ENCODE results near the gene ZFP36L2. TPM values are rescaled to one million over a fixed set of nuclear protein-coding genes. Genes with fewer than 3 reads are reported as not detected.

The ZFP36L2 gene
- total RNA-seq, 1 experiment from 2014 or later = 105 TPM

- Histone ChIP-seq H3K23ac (ENCODE audit: insufficient read length, low read depth, low read length) (no peak overlapping the region), H2AK5ac (ENCODE audit: insufficient read length, low read length) (no peak overlapping the region), H3K27ac (ENCODE audit: insufficient read length, low read depth, low read length) (no peak overlapping the region), H3K4me1 (ENCODE audit: insufficient read depth, low read length) (peaks cover 3% of the 10 kb centered on the region; the same call in 1 of the 2 replicates), H2BK12ac (ENCODE audit: insufficient read length, low read depth, low read length) (no peak overlapping the region), H3T11ph (ENCODE audit: low read length) (no peak overlapping the region), H3K56ac (ENCODE audit: insufficient read length, low read depth, low read length) (no peak overlapping the region), H2BK15ac (ENCODE audit: low read depth, low read length) (no peak overlapping the region), H3K79me1 (ENCODE audit: insufficient read depth, low read depth, low read length, poor library complexity, severe bottlenecking) (no peaks in the 10 kb centered on the region), H2AFZ (ENCODE audit: low read length) (no peak overlapping the region), H3K18ac (ENCODE audit: insufficient read length, low read depth, low read length) (peak overlapping the region; percentile 49), H2BK20ac (ENCODE audit: low read depth, low read length, poor library complexity, severe bottlenecking) (no peak overlapping the region), H3K9me3 (ENCODE audit: control insufficient read depth, low read depth, low read length) (no peaks in the 10 kb centered on the region), H2BK5ac (ENCODE audit: insufficient read length, low read length) (no peak overlapping the region), H3K23me2 (ENCODE audit: insufficient read length, low read depth, low read length, poor library complexity, severe bottlenecking) (peaks cover 3% of the 10 kb centered on the region), H4K20me1 (ENCODE audit: control insufficient read depth, insufficient read depth, insufficient read length) (no peaks in the 10 kb centered on the region), H2BK120ac (ENCODE audit: low read depth, low read length, poor library complexity, severe bottlenecking) (no peak overlapping the region), H3K79me2 (ENCODE audit: insufficient read depth, low read length) (peaks cover 16% of the 10 kb centered on the region; the same call in 1 of the 2 replicates), H4K5ac (ENCODE audit: insufficient read length, low read depth, low read length) (no peak overlapping the region), H3K9ac (ENCODE audit: extremely low read depth, insufficient read length, low read length) (peak overlapping the region; percentile 59), H3K14ac (ENCODE audit: insufficient read depth, low read length) (peak overlapping the region; percentile 51), H4K91ac (ENCODE audit: insufficient read length, low read depth, low read length) (no peak overlapping the region), H3K4ac (ENCODE audit: low read depth, low read length) (no peak overlapping the region), H4K8ac (replicated peaks; ENCODE audit: insufficient read length, low read depth, low read length) (no peak overlapping the region), H3K27me3 (ENCODE audit: insufficient read depth, low read length) (no peaks in the 10 kb centered on the region), H3K4me2 (ENCODE audit: insufficient read depth, insufficient read length, low read length) (peak overlapping the region; percentile 46)
- Mint-ChIP-seq H3K9me3 (peaks cover 0 to 3% of the 10 kb centered on the region in 2 experiments; a peak in 1 of 5 replicates), H3K4me1 (peaks cover 46 to 50% of the 10 kb centered on the region in 2 experiments), H3K27ac (peak overlapping the region; percentile 61 to 92 (median 73); a peak in 3 of 7 replicates), H3K36me3 (ENCODE audit: insufficient read depth in 1 of 3, low read depth in 3 of 3) (peaks cover 13 to 37% (median 27%) of the 10 kb centered on the region in 3 experiments), H3K4me3 (peak overlapping the region; percentile 96), H3K27me3 (ENCODE audit: low read depth) (peaks cover 1% of the 10 kb centered on the region; the same call in 1 of the 2 replicates)
- TF ChIP-seq, protein P1, sequence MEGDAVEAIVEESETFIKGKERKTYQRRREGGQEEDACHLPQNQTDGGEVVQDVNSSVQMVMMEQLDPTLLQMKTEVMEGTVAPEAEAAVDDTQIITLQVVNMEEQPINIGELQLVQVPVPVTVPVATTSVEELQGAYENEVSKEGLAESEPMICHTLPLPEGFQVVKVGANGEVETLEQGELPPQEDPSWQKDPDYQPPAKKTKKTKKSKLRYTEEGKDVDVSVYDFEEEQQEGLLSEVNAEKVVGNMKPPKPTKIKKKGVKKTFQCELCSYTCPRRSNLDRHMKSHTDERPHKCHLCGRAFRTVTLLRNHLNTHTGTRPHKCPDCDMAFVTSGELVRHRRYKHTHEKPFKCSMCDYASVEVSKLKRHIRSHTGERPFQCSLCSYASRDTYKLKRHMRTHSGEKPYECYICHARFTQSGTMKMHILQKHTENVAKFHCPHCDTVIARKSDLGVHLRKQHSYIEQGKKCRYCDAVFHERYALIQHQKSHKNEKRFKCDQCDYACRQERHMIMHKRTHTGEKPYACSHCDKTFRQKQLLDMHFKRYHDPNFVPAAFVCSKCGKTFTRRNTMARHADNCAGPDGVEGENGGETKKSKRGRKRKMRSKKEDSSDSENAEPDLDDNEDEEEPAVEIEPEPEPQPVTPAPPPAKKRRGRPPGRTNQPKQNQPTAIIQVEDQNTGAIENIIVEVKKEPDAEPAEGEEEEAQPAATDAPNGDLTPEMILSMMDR (conservative IDR thresholded peaks at IDR 0.05) = no peak
- no peak for DNase-seq
- WGBS (ENCODE audit: extremely low coverage, insufficient read length, low lambda C conversion rate) = no CpG with 5 or more reads among the region's 80 CpGs
These were observed 433 bp downstream of the ZFP36L2 start for GRCh38 chr2:43225788-43226557.
